GM21528 (cell line): ENCODE data around the gene DTNA.
A peak's percentile ranks its signal among the peaks of the same experiment; 100 is the strongest.

Experiments used
- ATAC-seq: cut with Tn5 transposase; IDR thresholded peaks from one replicate; pipeline ENCODE4 v1.9.1; 2021; ENCODE audit warnings: mild to moderate bottlenecking, moderate library complexity; ENCODE audit not compliant: unreplicated experiment, low FRiP score

The DTNA gene

DNA sequence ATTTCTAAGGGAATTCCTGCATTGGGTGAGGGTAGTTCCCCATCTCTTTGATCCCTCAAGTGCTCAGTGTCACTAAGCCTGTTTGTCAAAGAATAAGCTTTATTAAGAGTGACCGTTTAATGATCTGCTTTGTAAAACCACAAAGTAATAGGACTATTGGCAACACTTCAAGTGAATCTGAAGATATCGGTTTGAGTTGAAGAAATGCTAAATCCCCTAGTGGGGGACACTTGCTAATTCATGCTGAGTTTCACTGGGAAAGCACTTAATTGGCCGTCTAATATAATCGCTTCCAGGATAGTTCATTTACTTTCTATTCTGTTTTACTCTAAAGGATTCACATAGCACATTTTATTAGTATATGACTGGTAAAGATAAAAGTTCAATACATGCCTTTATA, 54.4 kb downstream of the DTNA start:
- no peak for ATAC-seq

DNA sequence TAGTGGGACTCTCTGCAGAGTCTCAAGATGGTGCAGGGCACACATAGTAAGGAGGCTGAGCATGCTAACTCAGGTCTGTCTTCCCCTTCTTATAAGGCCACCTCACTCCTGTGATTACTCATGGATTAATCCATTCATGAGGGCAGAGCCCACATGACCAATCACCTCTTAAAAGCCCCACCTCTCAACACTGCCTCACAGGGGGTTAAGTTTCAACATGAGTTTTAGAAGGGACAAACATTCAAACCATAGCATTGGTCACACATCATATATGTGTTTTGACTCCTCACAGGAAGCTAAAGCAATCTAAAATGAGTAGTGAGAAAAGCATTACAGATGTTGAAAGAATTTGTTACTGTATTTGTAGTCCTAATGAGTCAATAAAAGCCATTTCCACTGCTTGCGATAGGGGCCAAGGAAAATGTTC, 57.5 kb downstream of the DTNA start:
- ATAC-seq = no peak

DNA sequence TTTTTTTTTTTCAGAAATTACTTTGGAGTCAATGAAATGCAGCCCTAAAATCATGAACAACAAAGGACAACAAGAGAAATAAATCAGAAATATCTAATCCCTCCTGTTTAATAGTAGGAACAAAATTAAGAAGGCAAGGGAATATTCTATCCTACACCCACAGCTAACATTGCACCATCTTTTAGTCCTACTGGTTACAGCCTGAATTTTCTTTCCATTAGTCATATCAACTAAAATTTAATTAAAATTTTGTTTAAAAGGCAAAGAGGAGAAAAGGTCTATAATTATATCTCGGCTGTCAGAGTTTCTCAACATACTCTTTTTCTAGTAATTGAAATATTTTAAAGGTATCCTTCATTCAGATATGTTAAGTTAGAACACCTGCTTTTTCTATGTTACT, 61.9 kb downstream of the DTNA start:
- ATAC-seq = no peak

- ATAC-seq = no peak
Observed at GRCh38 chr18:34772887-34773286, 62.8 kb downstream of the DTNA start.

- no peak for ATAC-seq
Observed at GRCh38 chr18:34773378-34773777, 63.3 kb downstream of the DTNA start.

GRCh38 chr18:34773961-34774766, 64.1 kb downstream of the DTNA start:
- ATAC-seq = no peak

- no peak for ATAC-seq
Observed at GRCh38 chr18:34775461-34775860, 65.4 kb downstream of the DTNA start.

DNA sequence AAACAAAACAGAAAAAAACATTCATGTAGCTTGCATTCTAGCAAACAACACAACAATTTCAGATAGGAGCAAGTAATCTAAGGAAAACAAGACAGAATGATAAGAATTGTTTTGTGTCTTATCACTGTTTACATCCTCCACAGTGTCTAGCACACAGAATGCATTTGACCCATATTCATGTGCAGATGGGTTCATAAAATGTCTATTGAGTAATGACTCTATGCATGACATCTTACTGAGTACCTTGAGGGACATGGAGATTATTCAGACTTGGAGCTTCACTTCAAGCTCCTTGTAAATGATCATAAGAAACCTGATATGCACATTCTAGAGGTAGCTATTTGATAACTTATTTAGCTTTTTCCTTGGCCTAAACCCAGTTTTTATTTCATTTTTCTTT, 69.0 kb downstream of the DTNA start:
- ATAC-seq = no peak

DNA sequence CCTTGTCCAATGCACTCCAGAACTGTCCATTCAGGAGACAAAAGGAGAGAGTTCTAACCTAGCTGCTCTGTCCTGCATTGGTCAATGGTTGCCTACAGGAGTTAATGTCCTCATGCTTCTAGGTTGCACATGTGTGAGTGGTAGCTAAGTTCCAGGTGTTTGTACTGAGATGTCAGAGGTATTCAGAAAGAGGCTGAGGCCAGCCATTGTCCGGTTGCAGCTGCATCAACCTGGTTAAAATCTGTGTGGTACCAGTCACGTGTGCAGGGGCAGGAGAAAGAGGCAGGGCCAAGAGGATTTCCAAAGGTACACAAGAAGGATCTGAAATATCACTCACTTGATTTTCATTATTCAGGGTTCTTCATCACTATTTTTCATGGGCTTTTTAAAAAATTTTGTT, 70.8 kb downstream of the DTNA start:
- ATAC-seq = no peak

GRCh38 chr18:34783501-34783900, 73.4 kb downstream of the DTNA start:
- no peak for ATAC-seq

- no peak for ATAC-seq
Observed at GRCh38 chr18:34786162-34786741, 76.2 kb downstream of the DTNA start.

DNA sequence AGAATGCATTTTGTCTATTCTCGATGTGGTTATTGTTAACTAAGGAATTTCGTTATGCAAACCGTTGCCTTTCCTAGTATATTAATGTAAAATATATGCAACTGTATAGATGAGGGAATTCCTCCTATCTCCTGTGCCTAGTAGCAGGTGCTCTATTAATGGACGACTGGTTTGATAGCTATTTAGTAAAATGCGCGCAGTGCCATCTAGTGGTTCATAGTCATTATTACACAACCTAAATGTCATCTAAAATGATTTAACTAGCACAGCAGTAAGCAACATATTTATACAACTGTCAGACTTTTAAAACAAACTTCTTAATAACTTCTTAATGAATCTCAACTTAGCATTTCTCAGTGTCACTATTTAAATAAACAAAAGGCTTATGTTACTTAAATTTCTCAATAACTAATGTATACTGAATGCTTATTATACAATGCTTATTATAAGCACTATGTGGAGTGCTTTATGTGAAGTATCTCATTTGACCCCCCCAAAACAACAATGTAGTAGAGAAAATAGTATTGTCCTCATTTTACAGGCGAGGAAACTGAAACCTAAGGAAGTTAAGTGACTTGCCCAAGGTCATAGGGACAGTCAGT, 77.9 kb downstream of the DTNA start:
- ATAC-seq = peak; percentile 78

DNA sequence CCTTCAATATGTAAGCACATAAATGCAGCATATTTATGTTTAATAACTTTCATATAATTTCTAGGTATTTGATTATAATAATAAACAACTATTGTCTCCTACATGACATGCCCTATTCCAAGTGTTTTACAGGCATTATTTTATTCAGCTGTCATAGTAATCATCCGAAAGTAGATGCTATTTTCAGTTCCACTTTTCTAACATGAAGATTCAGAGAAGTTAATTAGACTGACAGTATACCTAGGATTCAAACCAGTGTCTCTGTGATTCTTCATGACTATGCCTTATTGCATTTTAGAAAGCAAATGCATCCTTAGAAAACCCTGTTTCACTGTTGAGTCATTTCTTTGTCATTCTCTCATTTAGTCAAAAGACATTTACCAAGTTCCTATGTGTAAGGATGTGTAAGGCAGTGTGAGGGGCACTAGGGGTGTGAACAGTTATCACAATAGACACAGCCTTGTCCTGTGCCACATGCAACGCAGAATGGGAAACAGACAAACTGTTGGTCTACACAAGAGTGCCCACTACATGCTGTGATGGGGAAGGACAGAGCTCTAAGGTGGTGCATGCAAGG, 79.8 kb downstream of the DTNA start:
- ATAC-seq = no peak

- ATAC-seq = no peak
Observed at GRCh38 chr18:34794348-34794747, 84.2 kb downstream of the DTNA start.

DNA sequence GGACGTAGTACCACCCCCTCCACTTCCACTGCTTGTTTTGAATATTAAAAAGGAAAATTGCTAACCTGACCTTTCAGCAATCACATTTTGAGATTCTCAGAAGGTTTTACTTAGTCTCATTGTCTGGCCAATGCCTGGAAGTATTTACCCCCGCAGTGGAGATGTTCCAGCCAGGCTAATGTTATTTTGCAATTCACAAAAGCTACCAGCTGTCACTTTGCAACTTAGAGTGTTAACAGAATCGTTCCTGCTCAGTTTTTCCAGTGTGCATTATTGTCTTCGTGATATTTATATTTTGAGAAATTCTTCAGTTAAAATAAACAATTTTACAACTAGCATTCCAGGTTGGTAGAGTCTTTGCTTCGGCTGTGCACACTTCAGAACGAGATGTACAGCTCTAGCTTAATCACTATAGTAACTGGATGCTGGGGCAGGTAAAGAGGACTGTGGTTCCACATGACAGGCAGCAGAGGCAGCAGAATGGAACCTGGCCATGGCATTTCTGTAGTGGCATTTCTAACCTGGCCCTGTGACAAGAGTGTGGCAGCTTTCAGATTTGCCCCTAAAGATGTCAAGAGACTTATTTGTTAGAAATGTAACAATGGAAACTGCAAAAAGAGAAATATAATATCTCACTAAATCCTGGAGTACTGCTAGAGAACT, 85.1 kb downstream of the DTNA start:
- no peak for ATAC-seq

GRCh38 chr18:34796035-34796657, 86.0 kb downstream of the DTNA start:
- no peak for ATAC-seq

DNA sequence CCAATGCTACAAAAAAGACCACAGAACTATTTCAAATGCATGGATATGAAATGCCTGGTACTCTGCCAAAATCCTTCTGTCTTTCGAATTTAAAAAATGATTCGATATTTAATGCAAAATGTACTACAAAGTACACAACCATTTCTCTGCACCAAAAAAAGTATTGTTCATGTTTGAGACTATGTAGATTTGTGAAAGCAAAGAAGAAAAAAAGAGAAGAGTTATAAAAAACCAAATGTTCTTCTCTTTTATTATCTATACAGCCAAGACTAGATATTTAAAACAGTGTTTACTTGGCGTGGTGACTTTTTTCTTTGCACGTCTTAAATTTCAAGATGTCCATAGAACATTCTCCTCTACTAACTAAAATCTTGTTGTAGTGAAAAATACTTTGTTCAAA, 89.2 kb downstream of the DTNA start:
- ATAC-seq = no peak

- ATAC-seq = no peak
Observed at GRCh38 chr18:34800381-34800780, 90.3 kb downstream of the DTNA start.

- ATAC-seq = no peak
Observed at GRCh38 chr18:34801774-34802173, 91.7 kb downstream of the DTNA start.

DNA sequence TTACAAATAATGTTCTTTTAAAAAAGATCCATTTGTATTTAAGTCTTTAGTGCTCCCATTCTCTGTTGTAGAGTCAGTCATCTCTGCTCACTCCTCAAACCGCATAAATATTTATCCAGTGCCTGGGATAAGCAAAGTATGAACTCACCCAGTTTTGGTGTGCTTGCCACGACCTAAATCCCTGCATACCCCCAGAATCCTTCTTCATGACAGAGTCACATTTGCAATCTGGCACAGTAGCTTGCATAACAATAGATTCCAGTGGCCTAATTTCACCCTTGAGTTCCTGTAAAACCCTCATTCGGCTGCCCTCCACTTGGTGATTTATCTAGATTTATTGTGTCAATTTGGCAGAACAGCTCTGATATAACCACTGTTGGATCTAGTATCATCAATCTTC, 92.9 kb downstream of the DTNA start:
- no peak for ATAC-seq
